Activated naive CD8-positive, alpha-beta T cell (primary cell): ENCODE results near the gene KIAA1217.
"Not testable (repeated sequence)": the region's sequence is repeated elsewhere in the genome, so short reads cannot be mapped to it uniquely, and the experiment has no call there.

Source experiments
- H3K27ac Mint-ChIP-seq: one replicate; pipeline ENCODE4 v1.8.0; 2021; ENCODE audit warnings: mixed read lengths
- H3K27me3 Mint-ChIP-seq: one replicate; pipeline ENCODE4 v1.8.0; 2021; ENCODE audit warnings: mixed read lengths
- H3K36me3 Mint-ChIP-seq: one replicate; pipeline ENCODE4 v1.8.0; 2021; ENCODE audit warnings: mixed read lengths
- H3K4me1 Mint-ChIP-seq: one replicate; pipeline ENCODE4 v1.8.0; 2021; ENCODE audit warnings: low read depth, mixed read lengths
- H3K4me3 Mint-ChIP-seq: one replicate; pipeline ENCODE4 v1.8.0; 2021; ENCODE audit warnings: mild to moderate bottlenecking, mixed read lengths
- H3K9me3 Mint-ChIP-seq: one replicate; pipeline ENCODE4 v1.8.0; 2021; ENCODE audit warnings: low read depth, mixed read lengths

The KIAA1217 gene

GRCh38 chr10:24477915-24478314, 269.0 kb downstream of the KIAA1217 start:
- Mint-ChIP-seq H3K27ac (no peak overlapping the region), H3K4me1 (no peaks in the 10 kb centered on the region), H3K36me3 (peaks cover under 1% of the 10 kb centered on the region), H3K27me3 (peaks cover 7% of the 10 kb centered on the region), H3K9me3 (peaks cover 4% of the 10 kb centered on the region), H3K4me3 (no peak overlapping the region)

GRCh38 chr10:24479806-24480205, 270.9 kb downstream of the KIAA1217 start:
- no peak overlapping the region for H3K4me3 Mint-ChIP-seq

GRCh38 chr10:24480447-24480846, 271.5 kb downstream of the KIAA1217 start:
- Mint-ChIP-seq H3K4me3 (no peak overlapping the region), H3K9me3 (peaks cover 4% of the 10 kb centered on the region)

More at GRCh38 chr10:24479806-24480205, 270.9 kb downstream of the KIAA1217 start:
- Mint-ChIP-seq H3K27me3 (peaks cover 3% of the 10 kb centered on the region), H3K36me3 (no peaks in the 10 kb centered on the region), H3K27ac (no peak overlapping the region), H3K9me3 (peaks cover 4% of the 10 kb centered on the region), H3K4me1 (peaks cover 3% of the 10 kb centered on the region)

GRCh38 chr10:24481241-24481640, 272.3 kb downstream of the KIAA1217 start:
- Mint-ChIP-seq H3K4me3 (no peak overlapping the region), H3K4me1 (peaks cover 3% of the 10 kb centered on the region), H3K36me3 (no peaks in the 10 kb centered on the region), H3K9me3 (peaks cover 4% of the 10 kb centered on the region), H3K27me3 (peaks cover 6% of the 10 kb centered on the region), H3K27ac (no peak overlapping the region)

More at GRCh38 chr10:24480447-24480846, 271.5 kb downstream of the KIAA1217 start:
- Mint-ChIP-seq H3K27me3 (peaks cover 5% of the 10 kb centered on the region), H3K36me3 (no peaks in the 10 kb centered on the region), H3K27ac (no peak overlapping the region), H3K4me1 (peaks cover 3% of the 10 kb centered on the region)

GRCh38 chr10:24482713-24483112, 273.8 kb downstream of the KIAA1217 start:
- H3K4me3 Mint-ChIP-seq, H3K27ac Mint-ChIP-seq, H3K4me1 Mint-ChIP-seq, H3K27me3 Mint-ChIP-seq, H3K36me3 Mint-ChIP-seq, H3K9me3 Mint-ChIP-seq: not testable (repeated sequence)

- peaks cover 3% of the 10 kb centered on the region for H3K4me1 Mint-ChIP-seq
- H3K4me3 Mint-ChIP-seq, result no peak overlapping the region
- peaks cover 4% of the 10 kb centered on the region for H3K9me3 Mint-ChIP-seq
- no peak overlapping the region for H3K27ac Mint-ChIP-seq
- H3K36me3 Mint-ChIP-seq, result no peaks in the 10 kb centered on the region
- peaks cover 8% of the 10 kb centered on the region for H3K27me3 Mint-ChIP-seq
These were observed 274.8 kb downstream of the KIAA1217 start for GRCh38 chr10:24483701-24484100.

- no peaks in the 10 kb centered on the region for H3K9me3 Mint-ChIP-seq
- H3K27me3 Mint-ChIP-seq, result peaks cover 8% of the 10 kb centered on the region
- no peaks in the 10 kb centered on the region for H3K36me3 Mint-ChIP-seq
- no peak overlapping the region for H3K27ac Mint-ChIP-seq
- H3K4me3 Mint-ChIP-seq, result no peak overlapping the region
- peaks cover 3% of the 10 kb centered on the region for H3K4me1 Mint-ChIP-seq
These were observed 275.8 kb downstream of the KIAA1217 start for GRCh38 chr10:24484771-24485170.

GRCh38 chr10:24485304-24485703, 276.4 kb downstream of the KIAA1217 start:
- Mint-ChIP-seq H3K36me3 (no peaks in the 10 kb centered on the region), H3K4me1 (peaks cover 3% of the 10 kb centered on the region), H3K27me3 (peaks cover 8% of the 10 kb centered on the region), H3K9me3 (no peaks in the 10 kb centered on the region), H3K27ac (no peak overlapping the region), H3K4me3 (no peak overlapping the region)

GRCh38 chr10:24488631-24489030, 279.7 kb downstream of the KIAA1217 start:
- H3K27ac Mint-ChIP-seq, result no peak overlapping the region
- peaks cover 8% of the 10 kb centered on the region for H3K27me3 Mint-ChIP-seq
- no peak overlapping the region for H3K4me3 Mint-ChIP-seq
- H3K4me1 Mint-ChIP-seq, result peaks cover under 1% of the 10 kb centered on the region
- H3K9me3 Mint-ChIP-seq, result no peaks in the 10 kb centered on the region
- no peaks in the 10 kb centered on the region for H3K36me3 Mint-ChIP-seq

- no peaks in the 10 kb centered on the region for H3K4me1 Mint-ChIP-seq
- H3K27me3 Mint-ChIP-seq, result peaks cover 2% of the 10 kb centered on the region
- H3K36me3 Mint-ChIP-seq, result no peaks in the 10 kb centered on the region
- H3K9me3 Mint-ChIP-seq, result no peaks in the 10 kb centered on the region
- no peak overlapping the region for H3K27ac Mint-ChIP-seq
- H3K4me3 Mint-ChIP-seq, result no peak overlapping the region
These were observed 284.2 kb downstream of the KIAA1217 start for GRCh38 chr10:24493165-24493564.

- Mint-ChIP-seq H3K27me3 (peaks cover 2% of the 10 kb centered on the region), H3K4me3 (no peak overlapping the region), H3K27ac (no peak overlapping the region), H3K36me3 (no peaks in the 10 kb centered on the region), H3K9me3 (no peaks in the 10 kb centered on the region), H3K4me1 (no peaks in the 10 kb centered on the region)
These were observed 285.3 kb downstream of the KIAA1217 start for GRCh38 chr10:24494236-24494635.

GRCh38 chr10:24494777-24495176, 285.8 kb downstream of the KIAA1217 start:
- Mint-ChIP-seq H3K36me3 (no peaks in the 10 kb centered on the region), H3K27me3 (peaks cover 2% of the 10 kb centered on the region), H3K27ac (no peak overlapping the region), H3K4me1 (no peaks in the 10 kb centered on the region), H3K4me3 (no peak overlapping the region), H3K9me3 (no peaks in the 10 kb centered on the region)

- H3K27ac Mint-ChIP-seq, result no peak overlapping the region
- H3K4me3 Mint-ChIP-seq, result no peak overlapping the region
- H3K27me3 Mint-ChIP-seq, result peaks cover 2% of the 10 kb centered on the region
- no peaks in the 10 kb centered on the region for H3K4me1 Mint-ChIP-seq
- H3K36me3 Mint-ChIP-seq, result no peaks in the 10 kb centered on the region
- no peaks in the 10 kb centered on the region for H3K9me3 Mint-ChIP-seq
These were observed 286.9 kb downstream of the KIAA1217 start for GRCh38 chr10:24495666-24496460.

GRCh38 chr10:24496906-24497305, 288.0 kb downstream of the KIAA1217 start:
- Mint-ChIP-seq H3K4me1 (no peaks in the 10 kb centered on the region), H3K27ac (no peak overlapping the region), H3K36me3 (no peaks in the 10 kb centered on the region), H3K9me3 (no peaks in the 10 kb centered on the region), H3K4me3 (no peak overlapping the region), H3K27me3 (peaks cover 2% of the 10 kb centered on the region)

GRCh38 chr10:24501056-24501711, 292.2 kb downstream of the KIAA1217 start:
- no peaks in the 10 kb centered on the region for H3K4me1 Mint-ChIP-seq
- H3K9me3 Mint-ChIP-seq, result no peaks in the 10 kb centered on the region
- H3K36me3 Mint-ChIP-seq, result no peaks in the 10 kb centered on the region
- H3K27me3 Mint-ChIP-seq, result peaks cover 2% of the 10 kb centered on the region
- no peak overlapping the region for H3K27ac Mint-ChIP-seq
- no peak overlapping the region for H3K4me3 Mint-ChIP-seq
